HG03095 (cell line): Measurements from ENCODE around the gene ZFAND2A.
"Not testable (repeated sequence)": the region's sequence is repeated elsewhere in the genome, so short reads cannot be mapped to it uniquely, and the experiment has no call there.

Experiments
- ATAC-seq: cut with Tn5 transposase; IDR thresholded peaks from one replicate; pipeline ENCODE4 v1.9.1; 2021; ENCODE audit warnings: moderate library complexity; ENCODE audit not compliant: unreplicated experiment

Gene ZFAND2A

GRCh38 chr7:1151653-1152425 lies 8.2 kb downstream of the ZFAND2A start:
- ATAC-seq = no peak

DNA sequence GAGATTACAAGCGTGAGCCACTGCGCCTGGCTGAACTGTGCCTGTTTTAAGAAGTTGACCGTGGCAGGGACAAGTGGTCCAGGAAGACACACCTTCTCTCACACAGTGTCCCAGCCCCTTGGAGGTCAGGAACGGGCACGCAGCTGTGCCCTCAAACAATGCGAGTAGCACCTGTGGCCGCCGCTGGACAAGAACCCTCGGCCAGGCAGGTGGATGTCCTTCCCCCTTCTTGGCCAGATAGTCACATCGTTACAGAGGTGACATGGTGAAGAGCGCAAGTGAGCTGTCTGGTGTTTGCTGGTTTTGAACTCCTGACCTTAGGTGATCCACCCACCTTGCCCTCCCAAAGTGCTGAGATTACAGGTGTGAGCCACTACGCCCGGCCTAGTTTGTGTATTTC lies 8.8 kb downstream of the ZFAND2A start:
- ATAC-seq = no peak

- no peak for ATAC-seq
These were observed 9.5 kb downstream of the ZFAND2A start for GRCh38 chr7:1150400-1151002.

- no peak for ATAC-seq
These were observed 10.6 kb downstream of the ZFAND2A start for GRCh38 chr7:1149351-1149794.

DNA sequence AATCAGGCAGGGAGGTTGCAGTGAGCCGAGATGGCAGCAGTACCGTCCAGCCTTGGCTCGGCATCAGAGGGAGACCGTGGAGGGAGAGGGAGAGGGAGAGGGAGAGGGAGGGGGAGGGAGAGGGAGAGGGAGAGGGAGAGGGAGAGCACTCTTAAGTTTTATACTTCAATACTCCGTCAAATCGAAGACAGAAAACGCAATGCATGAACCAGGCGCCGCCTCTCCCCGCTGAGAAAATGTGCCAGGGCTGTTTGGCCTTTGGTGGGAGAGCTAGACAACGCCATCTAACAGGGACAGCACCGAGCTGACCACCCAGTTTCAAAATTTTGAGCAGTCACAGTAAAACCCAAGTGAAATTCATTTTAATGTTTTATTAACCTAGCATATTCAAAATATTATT lies 12.1 kb downstream of the ZFAND2A start:
- ATAC-seq = not testable (repeated sequence)

DNA sequence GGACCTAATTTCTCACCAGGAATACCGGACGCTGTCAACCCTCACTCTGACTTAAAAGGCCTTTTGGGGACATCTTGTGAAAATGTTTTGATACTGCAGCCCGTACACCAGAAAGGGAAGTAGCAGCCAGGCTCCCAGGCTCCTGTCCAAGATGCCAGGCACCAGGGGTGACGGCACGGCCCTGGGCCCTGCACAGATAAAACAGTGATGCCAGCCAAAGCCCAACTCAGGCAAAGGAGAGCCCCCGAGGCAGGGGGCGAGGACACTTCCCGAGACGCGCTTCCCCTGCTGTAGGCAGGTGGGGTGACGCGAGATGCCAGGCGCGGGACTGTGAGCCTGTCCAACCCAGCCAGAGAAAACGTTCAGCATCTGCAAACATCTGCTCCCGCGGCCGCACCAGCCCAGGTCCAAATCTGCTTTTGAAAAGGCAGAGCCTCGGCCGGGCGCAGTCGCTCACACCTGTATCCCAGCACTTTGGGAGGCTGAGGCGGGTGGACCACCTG lies 15.7 kb downstream of the ZFAND2A start:
- no peak for ATAC-seq

DNA sequence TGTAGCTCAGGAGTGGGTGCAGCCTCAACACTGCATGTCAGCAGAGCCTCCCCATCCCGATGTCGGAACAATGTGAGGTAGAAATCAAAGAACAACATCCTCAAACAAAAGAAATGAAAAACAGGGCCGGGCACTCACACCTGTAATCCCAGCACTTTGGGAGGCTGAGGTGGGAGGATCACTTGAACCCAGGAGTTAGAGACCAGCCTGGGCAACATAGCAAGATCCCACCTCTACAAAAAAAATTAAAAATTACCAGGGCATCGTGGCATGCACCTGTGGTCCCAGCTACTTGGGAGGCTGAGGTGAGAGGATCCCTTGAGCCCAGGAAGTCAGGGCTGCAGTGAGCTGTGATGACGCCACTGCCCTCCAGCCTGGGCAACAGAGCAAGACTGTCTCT lies 17.0 kb downstream of the ZFAND2A start:
- not testable (repeated sequence) for ATAC-seq

DNA sequence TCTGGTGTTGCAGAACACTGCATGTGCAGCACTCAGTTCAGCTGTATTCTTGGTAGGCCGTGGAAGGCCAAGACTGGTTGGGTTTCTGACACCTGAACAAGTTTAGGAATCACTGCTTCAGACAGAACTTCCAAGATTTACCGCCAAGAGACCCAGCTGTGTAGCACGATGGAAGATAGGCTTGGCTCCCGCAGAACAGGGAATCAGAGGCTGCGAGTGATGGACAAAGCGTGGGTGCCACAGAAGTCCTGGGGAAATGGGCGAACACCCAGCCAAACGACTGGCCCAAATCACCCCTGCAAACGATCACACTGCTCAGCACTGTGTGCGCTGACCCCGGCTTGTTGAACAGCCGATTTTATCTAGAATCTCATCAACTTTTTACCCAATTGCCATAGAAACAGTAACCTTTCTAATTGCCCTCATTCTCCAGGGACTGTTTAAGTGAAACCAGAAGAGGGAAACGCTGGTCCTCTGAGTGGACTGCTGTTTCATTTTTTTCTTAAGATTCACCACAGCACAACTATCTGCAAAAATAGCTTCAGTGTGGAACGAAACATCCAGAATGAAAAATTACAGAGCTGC lies 17.9 kb downstream of the ZFAND2A start:
- ATAC-seq = no peak

DNA sequence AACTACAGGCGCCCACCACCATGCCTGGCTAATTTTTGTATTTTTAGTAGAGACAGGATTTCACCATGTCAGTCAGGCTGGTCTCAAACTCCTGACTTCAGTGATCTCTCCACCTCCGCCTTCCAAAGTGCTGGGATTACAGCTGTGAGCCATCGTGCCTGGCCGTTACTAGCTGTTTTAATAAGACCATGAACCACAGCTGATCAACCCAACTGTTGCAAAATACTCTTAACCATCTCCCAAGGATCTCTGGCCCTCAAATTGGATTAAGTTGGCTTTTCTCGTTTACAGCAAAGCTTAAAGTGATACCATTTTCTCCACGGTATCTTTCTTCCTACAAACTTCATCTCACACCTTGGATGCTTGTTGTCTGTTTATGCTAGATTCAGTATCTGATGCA lies 18.3 kb downstream of the ZFAND2A start:
- no peak for ATAC-seq

- no peak for ATAC-seq
These were observed 19.4 kb downstream of the ZFAND2A start for GRCh38 chr7:1140476-1141104.

DNA sequence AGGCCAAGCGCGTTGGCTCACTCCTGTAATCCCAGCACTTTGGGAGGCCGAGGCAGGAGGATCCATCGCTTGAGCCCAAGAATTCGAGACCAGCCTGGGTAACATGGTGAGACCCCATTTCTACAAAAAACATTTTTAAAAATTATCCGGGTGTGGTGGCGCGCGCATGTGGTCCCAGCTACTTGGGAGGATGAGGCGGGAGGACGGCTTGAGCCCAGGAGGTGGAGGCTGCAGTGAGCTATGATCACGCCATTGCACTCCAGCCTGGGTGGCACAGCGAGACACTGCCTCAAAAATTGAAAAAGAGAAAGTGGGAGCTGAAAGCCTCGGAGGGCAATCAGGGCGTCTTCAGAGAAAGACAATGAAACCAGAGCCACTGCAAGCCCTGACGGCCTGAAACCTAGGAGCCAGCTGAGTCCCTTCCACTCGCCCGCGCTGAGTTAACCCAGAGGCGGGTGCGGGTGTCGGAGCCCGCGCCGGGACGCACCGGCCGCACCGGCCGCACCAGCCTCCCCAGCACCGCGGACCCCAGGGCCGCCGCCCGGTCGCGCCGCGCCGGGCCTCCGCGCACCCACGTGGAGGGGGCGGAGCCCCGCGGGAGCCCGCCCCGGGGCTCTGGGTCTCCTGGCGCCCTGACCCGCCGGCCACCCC lies 22.4 kb downstream of the ZFAND2A start:
- peak; percentile 46 for ATAC-seq

GRCh38 chr7:1136841-1137516 lies 23.0 kb downstream of the ZFAND2A start:
- no peak for ATAC-seq

- no peak for ATAC-seq
These were observed 25.0 kb downstream of the ZFAND2A start for GRCh38 chr7:1134951-1135350.

DNA sequence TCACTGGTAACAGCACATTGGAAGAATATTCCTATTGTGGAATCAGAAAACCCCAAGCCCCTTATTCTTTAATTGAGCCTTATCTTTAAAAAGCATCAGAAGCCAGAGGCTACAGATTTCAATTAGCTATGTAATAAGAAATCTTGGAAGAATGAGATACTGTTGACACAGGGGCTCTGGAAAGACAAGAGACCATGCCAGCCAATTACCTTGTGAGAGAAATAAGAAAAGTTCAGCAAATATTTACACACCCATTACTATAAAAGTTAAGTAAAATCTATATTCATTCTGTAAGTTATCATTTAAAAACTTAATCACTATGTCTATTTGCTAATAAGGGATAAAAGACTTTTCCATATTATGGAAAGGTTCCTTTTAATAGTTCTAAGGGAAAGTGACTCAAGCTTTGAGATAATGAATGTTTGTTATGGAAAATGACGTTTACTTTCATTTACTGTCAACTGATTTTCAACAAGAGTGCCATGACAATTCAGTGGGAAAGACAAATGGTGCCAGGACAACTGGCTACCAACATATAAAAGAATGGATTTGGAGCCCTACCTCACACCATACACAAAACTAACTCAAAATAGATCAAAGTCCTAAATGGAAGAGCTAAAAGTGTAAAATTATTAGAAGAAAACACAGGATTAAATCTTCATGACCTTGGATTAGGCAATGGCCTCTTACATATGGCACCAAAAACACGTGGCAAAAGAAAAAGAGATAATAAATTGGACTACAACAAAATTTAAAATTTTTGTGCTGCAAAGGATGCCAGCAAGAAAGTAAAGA lies 28.3 kb downstream of the ZFAND2A start:
- ATAC-seq = no peak

DNA sequence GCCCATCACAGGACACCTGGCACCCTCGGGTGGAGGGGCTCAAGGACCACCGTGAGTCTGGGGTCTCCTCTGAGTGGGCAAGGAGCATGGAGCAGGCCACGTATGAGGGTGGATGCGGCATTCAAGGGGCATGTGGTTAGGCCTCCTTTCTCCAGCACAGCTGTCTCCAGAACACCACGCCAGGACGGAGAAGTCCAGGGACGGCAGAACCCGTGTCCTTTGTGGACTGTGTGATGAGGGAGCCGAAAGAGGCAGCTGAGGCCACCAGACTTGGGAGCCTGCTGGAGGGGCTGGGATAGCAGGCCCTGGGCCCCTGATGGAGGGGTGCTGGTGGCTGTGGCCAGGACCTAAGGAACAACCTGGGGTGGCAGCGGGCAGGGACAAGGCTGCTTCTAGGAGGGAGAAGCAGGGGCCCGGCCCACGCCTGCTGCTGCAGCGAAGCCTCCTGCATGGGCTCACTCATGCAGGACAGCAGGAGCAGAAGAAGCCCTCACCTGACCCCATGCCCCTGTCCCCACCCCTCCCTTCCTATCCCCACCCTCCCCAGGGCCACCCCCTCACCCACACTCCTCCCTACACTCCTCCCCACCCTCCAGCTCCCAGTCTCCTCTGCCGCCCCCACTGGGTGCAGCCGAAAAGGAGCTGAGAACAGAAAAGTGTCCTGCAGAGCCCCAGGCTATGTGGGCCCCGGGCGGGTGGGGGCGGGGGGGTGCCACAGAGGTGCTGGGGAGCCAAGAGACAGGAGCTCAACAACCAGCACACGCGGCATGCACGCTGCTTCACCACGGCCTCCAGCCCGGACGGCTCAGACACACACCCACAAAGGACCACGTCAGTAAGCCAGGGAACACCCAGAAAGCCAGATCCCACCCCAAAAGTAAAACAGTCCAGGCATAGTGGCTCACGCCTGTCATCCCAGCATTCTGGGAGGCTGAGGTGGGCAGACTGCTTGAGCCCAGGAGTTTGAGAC lies 29.7 kb downstream of the ZFAND2A start:
- ATAC-seq = no peak

DNA sequence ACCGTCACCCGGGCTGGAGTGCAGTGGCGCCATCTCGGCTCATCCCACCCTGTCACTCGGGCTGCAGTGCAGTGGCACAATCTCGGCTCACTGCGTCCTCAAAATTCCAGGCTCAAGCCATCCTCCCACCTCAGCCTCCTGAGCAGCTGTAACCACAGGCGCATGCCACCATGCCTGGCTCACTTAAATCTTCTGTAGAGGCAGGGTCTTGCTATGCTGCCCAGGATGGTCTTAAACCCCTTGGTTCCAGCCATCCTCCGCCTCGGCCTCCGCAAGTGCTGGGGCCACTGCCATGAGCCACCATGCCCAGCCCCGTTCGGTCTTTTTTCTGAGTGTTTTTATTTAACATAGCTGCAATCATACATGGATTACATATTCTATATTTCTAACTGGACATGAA lies 30.6 kb downstream of the ZFAND2A start:
- ATAC-seq = no peak

- ATAC-seq = no peak
These were observed 33.0 kb downstream of the ZFAND2A start for GRCh38 chr7:1127001-1127400.

- ATAC-seq = no peak
These were observed 34.4 kb downstream of the ZFAND2A start for GRCh38 chr7:1125603-1125969.
